ENCODE measurements around the gene CSNK2A3. TPM values are rescaled to one million over a fixed set of nuclear protein-coding genes. Genes with fewer than 3 reads are reported as not detected.

CSNK2A3 gene
- total RNA-seq, 1 experiment from 2014 or later, result 2.0 TPM

GRCh38 chr11:11334607-11335006, 18.4 kb downstream of the CSNK2A3 start:
- no peak for DNase-seq (ENCODE audit: low read depth, low spot score)
- Histone ChIP-seq H3K9ac (ENCODE audit: low read length) (no peak overlapping the region), H3K9me3 (ENCODE audit: control insufficient read depth in 1 of 2, insufficient read depth in 1 of 2, low read depth in 1 of 2, low read length in 2 of 2) (no peaks in the 10 kb centered on the region), H2AFZ (ENCODE audit: low read depth, low read length, poor library complexity, severe bottlenecking) (no peak overlapping the region), H3K4me2 (ENCODE audit: low read length) (no peak overlapping the region), H3K4me1 (ENCODE audit: control insufficient read depth in 1 of 2, insufficient read depth in 2 of 2, low read length in 2 of 2) (no peaks in the 10 kb centered on the region), H3K27ac (ENCODE audit: low read depth, low read length) (no peak overlapping the region), H4K20me1 (ENCODE audit: insufficient read depth) (no peaks in the 10 kb centered on the region), H3K27me3 (ENCODE audit: insufficient read depth, low read length) (no peaks in the 10 kb centered on the region), H3K4me3 (replicated peaks in 1 of 2; ENCODE audit: low read depth in 1 of 2, low read length in 2 of 2) (no peak overlapping the region), H3K79me2 (ENCODE audit: insufficient read depth, low read length) (no peaks in the 10 kb centered on the region), H3K36me3 (ENCODE audit: control insufficient read depth in 1 of 2, insufficient read depth in 2 of 2, low read length in 2 of 2) (0 out of 4 replicates have a peak, but pooled peaks cover 0 to 8% of the 10 kb centered on the region in 2 experiments), H3K9me2 (ENCODE audit: insufficient read depth) (no peaks in the 10 kb centered on the region)
- no peak for ATAC-seq
- CTCF ChIA-PET, result interaction anchor here (1.9 kb wide), 1 partner anchor 453 kb away, joined by 7 read pairs; no protein-coding TSS in a partner anchor
- BruUV-seq (replicated peaks), result no TSS peak
- TF ChIP-seq EGR1 (IDR thresholded peaks at IDR 0.05; ENCODE audit: low read depth), result no peak
- TF ChIP-seq, protein P1, sequence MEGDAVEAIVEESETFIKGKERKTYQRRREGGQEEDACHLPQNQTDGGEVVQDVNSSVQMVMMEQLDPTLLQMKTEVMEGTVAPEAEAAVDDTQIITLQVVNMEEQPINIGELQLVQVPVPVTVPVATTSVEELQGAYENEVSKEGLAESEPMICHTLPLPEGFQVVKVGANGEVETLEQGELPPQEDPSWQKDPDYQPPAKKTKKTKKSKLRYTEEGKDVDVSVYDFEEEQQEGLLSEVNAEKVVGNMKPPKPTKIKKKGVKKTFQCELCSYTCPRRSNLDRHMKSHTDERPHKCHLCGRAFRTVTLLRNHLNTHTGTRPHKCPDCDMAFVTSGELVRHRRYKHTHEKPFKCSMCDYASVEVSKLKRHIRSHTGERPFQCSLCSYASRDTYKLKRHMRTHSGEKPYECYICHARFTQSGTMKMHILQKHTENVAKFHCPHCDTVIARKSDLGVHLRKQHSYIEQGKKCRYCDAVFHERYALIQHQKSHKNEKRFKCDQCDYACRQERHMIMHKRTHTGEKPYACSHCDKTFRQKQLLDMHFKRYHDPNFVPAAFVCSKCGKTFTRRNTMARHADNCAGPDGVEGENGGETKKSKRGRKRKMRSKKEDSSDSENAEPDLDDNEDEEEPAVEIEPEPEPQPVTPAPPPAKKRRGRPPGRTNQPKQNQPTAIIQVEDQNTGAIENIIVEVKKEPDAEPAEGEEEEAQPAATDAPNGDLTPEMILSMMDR (IDR thresholded peaks at IDR 0.05 in 2 of 3, conservative IDR thresholded peaks at IDR 0.05 in 1 of 3; ENCODE audit: borderline replicate concordance in 1 of 3, insufficient read depth in 1 of 3, low read depth in 2 of 3, low read length in 2 of 3), result no peak
- TF ChIP-seq ZFX (IDR thresholded peaks at IDR 0.05), result no peak
- TF ChIP-seq ATF3 (IDR thresholded peaks at IDR 0.05), result no peak
- no peak for TF ChIP-seq EZH2phosphoT487 (IDR thresholded peaks at IDR 0.05; ENCODE audit: borderline replicate concordance)
- TF ChIP-seq SIN3A (IDR thresholded peaks at IDR 0.05; ENCODE audit: low read depth), result no peak
- no peak for TF ChIP-seq FOSL1 (IDR thresholded peaks at IDR 0.05; ENCODE audit: low read depth)
- no peak for TF ChIP-seq YY1 (IDR thresholded peaks at IDR 0.05; ENCODE audit: extremely low read depth, insufficient replicate concordance, low read depth, low read length)
- no peak for TF ChIP-seq ZBTB33 (IDR thresholded peaks at IDR 0.05; ENCODE audit: extremely low read depth, insufficient replicate concordance, low read length)
- TF ChIP-seq POLR2A (IDR thresholded peaks at IDR 0.05; ENCODE audit: borderline replicate concordance, extremely low read depth, insufficient read depth, insufficient read length), result no peak
- no peak for TF ChIP-seq ELF1 (IDR thresholded peaks at IDR 0.05; ENCODE audit: borderline replicate concordance, low read depth)
- TF ChIP-seq POLR2AphosphoS5 (IDR thresholded peaks at IDR 0.05; ENCODE audit: low read depth, low read length), result no peak
- TF ChIP-seq, protein P2, sequence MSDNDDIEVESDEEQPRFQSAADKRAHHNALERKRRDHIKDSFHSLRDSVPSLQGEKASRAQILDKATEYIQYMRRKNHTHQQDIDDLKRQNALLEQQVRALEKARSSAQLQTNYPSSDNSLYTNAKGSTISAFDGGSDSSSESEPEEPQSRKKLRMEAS (IDR thresholded peaks at IDR 0.05), result no peak
- no peak for TF ChIP-seq CBX3 (IDR thresholded peaks at IDR 0.05; ENCODE audit: low read depth)
- no peak for TF ChIP-seq ZNF274 (IDR thresholded peaks at IDR 0.05; ENCODE audit: low read depth, low read length)
- no peak for TF ChIP-seq SP1 (IDR thresholded peaks at IDR 0.05; ENCODE audit: low read depth)
- no peak for TF ChIP-seq CEBPB (IDR thresholded peaks at IDR 0.05; ENCODE audit: low read depth)
- no peak for TF ChIP-seq SRF (IDR thresholded peaks at IDR 0.05; ENCODE audit: low read depth)
- no peak for TF ChIP-seq EZH2 (IDR thresholded peaks at IDR 0.05)
- RAD21 ChIA-PET (ENCODE audit: low non-redundant PET in 1 of 2, low total read pairs in 2 of 2, uncharacterized antibody in 2 of 2, unreplicated experiment in 2 of 2), result no interaction called here
- intact Hi-C loops (cut with micrococcal nuclease), result loop anchor here (10.0 kb wide), 1 partner anchor 450 kb away; no protein-coding TSS in a partner anchor
- POLR2A ChIA-PET, result no interaction called here
